GM12878 (cell line): ENCODE results near the gene MTRF1L.

Experiments used
- BRCA1 ChIP-seq: IDR thresholded peaks from 2 replicates; pipeline ENCODE4 v1.6.1; 2011; ENCODE audit warnings: low read depth, low read length, improper control_type of control experiment
- CTCF ChIP-seq, 3 experiments: IDR thresholded peaks in 2 of 3; conservative IDR thresholded peaks in 1 of 3; 2 replicates each; pipeline ENCODE4 v1.5.1; 2011; ENCODE audit warnings: low read depth in 3 of 3, low read length in 3 of 3, mild to moderate bottlenecking in 3 of 3, control low read depth in 2 of 3, moderate library complexity in 2 of 3, inconsistent platforms in 1 of 3, mixed read lengths in 1 of 3; ENCODE audit not compliant: control insufficient read depth in 2 of 3, insufficient read depth in 1 of 3; ENCODE audit errors: extremely low read depth in 1 of 3
- ZNF687 ChIP-seq: fragments of 450-650 bp; IDR thresholded peaks from 2 replicates; pipeline ENCODE4 v1.6.1; 2017; ENCODE audit warnings: mild to moderate bottlenecking, moderate library complexity

GRCh38 chr6:152993431-152993830 lies 9.1 kb downstream of the MTRF1L start:
- TF ChIP-seq ZNF687 = no peak
- TF ChIP-seq BRCA1 = no peak
- TF ChIP-seq CTCF (IDR thresholded peaks at IDR 0.05 in 2 of 3, conservative IDR thresholded peaks at IDR 0.05 in 1 of 3; ENCODE audit: control insufficient read depth in 2 of 3, extremely low read depth in 1 of 3, insufficient read depth in 1 of 3, low read depth in 3 of 3, low read length in 3 of 3) = peak in 1 of 3 experiments; percentile 12; a peak in 1 of 6 replicates
